ENCODE data around the gene AGR2.

Gene AGR2

DNA sequence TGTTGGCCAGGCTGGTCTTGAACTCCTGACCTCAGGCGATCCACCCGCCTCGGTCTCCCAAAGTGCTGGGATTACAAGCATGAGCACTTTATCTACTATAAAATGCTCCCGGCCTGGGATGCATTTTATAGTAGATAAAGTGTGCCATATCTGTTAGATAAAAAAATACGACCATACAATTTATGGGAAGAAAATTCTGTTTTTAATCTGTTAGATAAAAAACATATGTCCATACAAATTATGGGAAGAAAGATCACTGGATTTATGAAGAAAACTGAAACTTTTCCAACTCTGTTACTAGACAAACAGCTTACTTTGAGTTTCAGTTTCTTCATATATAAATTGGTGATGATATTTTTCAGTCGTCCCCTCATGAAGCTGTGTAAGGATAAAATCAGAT, 46.8 kb downstream of the AGR2 start:
- Histone ChIP-seq H3K4me2 (ENCODE audit: insufficient read depth, low read length) (no peak overlapping the region), H3K27me3 (ENCODE audit: insufficient read depth, low read length, poor library complexity) (no peaks in the 10 kb centered on the region), H3K36me3 (ENCODE audit: insufficient read depth, low read length) (no peaks in the 10 kb centered on the region), H3K79me2 (ENCODE audit: insufficient read depth, low read length) (no peaks in the 10 kb centered on the region), H4K20me1 (ENCODE audit: insufficient read depth, low read length) (no peaks in the 10 kb centered on the region), H3K4me3 (ENCODE audit: low read depth in 1 of 2, low read length in 2 of 2) (no peak overlapping the region), H2AFZ (ENCODE audit: low read depth, low read length) (no peak overlapping the region), H3K4me1 (ENCODE audit: insufficient read depth, low read length) (no peaks in the 10 kb centered on the region), H3K9me3 (ENCODE audit: insufficient read depth, low read length, severe bottlenecking) (no peaks in the 10 kb centered on the region), H3K9ac (ENCODE audit: low read depth, low read length) (no peak overlapping the region), H3K27ac (ENCODE audit: low read length) (no peak overlapping the region)
- no peak for ATAC-seq (ENCODE audit: insufficient read depth, low read depth)
- DNase-seq = no peak
- no peak for TF ChIP-seq EZH2 (IDR thresholded peaks at IDR 0.05; ENCODE audit: borderline replicate concordance, low read depth, low read length, severe bottlenecking)
- TF ChIP-seq, protein P1, sequence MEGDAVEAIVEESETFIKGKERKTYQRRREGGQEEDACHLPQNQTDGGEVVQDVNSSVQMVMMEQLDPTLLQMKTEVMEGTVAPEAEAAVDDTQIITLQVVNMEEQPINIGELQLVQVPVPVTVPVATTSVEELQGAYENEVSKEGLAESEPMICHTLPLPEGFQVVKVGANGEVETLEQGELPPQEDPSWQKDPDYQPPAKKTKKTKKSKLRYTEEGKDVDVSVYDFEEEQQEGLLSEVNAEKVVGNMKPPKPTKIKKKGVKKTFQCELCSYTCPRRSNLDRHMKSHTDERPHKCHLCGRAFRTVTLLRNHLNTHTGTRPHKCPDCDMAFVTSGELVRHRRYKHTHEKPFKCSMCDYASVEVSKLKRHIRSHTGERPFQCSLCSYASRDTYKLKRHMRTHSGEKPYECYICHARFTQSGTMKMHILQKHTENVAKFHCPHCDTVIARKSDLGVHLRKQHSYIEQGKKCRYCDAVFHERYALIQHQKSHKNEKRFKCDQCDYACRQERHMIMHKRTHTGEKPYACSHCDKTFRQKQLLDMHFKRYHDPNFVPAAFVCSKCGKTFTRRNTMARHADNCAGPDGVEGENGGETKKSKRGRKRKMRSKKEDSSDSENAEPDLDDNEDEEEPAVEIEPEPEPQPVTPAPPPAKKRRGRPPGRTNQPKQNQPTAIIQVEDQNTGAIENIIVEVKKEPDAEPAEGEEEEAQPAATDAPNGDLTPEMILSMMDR (IDR thresholded peaks at IDR 0.05; ENCODE audit: borderline replicate concordance, extremely low read depth, low read length, poor library complexity, severe bottlenecking) = no peak

DNA sequence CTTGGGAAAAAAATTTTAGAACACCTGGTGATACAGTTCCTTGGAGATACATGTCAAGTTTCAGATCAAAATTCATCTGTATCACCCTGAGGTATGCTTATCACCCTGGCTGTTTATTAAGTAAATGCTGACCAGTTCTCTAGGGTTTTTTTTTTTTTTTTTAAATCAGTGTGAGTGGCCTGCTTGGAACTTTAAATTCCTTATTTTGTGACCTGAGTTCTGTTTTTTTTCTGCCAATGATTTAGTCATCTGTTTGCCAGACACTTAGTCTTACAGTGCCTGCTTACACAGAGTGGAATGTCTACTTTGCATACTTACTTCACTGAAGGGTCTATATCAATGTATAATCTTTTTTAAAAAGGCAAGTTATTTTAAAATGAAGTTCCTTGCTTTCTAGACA, 49.4 kb downstream of the AGR2 start:
- Histone ChIP-seq H3K27me3 (ENCODE audit: insufficient read depth, low read length, poor library complexity) (no peaks in the 10 kb centered on the region), H3K4me3 (ENCODE audit: low read depth in 1 of 2, low read length in 2 of 2) (no peak overlapping the region), H3K9me3 (ENCODE audit: insufficient read depth, low read length, severe bottlenecking) (no peaks in the 10 kb centered on the region), H3K79me2 (ENCODE audit: insufficient read depth, low read length) (no peaks in the 10 kb centered on the region), H2AFZ (ENCODE audit: low read depth, low read length) (no peak overlapping the region), H3K4me1 (ENCODE audit: insufficient read depth, low read length) (no peaks in the 10 kb centered on the region), H3K4me2 (ENCODE audit: insufficient read depth, low read length) (no peak overlapping the region), H3K36me3 (ENCODE audit: insufficient read depth, low read length) (no peaks in the 10 kb centered on the region), H3K9ac (ENCODE audit: low read depth, low read length) (no peak overlapping the region), H3K27ac (ENCODE audit: low read length) (no peak overlapping the region), H4K20me1 (ENCODE audit: insufficient read depth, low read length) (no peaks in the 10 kb centered on the region)
- TF ChIP-seq EZH2 (IDR thresholded peaks at IDR 0.05; ENCODE audit: borderline replicate concordance, low read depth, low read length, severe bottlenecking) = no peak
- TF ChIP-seq, protein P1 (IDR thresholded peaks at IDR 0.05; ENCODE audit: borderline replicate concordance, extremely low read depth, low read length, poor library complexity, severe bottlenecking) = no peak
- DNase-seq = no peak
- ATAC-seq (ENCODE audit: insufficient read depth, low read depth) = no peak

DNA sequence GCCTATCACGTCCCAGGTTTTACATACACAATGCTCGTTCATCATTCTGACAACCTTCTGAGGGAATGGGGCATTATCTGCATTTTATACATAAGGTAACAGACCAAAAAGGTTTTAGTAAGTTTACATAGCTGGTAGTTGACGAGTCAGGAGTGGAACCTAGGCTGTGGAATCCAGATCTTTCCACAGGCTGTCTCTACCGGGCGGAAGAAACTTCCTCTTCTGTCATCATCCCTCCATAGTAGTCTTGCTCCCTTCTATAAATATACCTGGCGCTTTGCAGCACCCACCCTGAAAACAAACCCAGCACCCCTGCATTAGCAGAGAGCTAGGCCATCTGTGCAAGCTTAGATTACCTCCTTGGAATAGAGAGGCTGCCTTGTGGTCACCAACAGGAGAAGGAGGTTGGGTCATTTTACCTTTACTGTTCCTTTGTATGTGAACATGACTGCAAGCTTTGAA, 49.9 kb downstream of the AGR2 start:
- H3K36me3 ChIP-seq (ENCODE audit: insufficient read depth, low read length) = no peaks in the 10 kb centered on the region
- DNase-seq (no peak), ATAC-seq (ENCODE audit: insufficient read depth, low read depth) (no peak)
- H3K4me2 ChIP-seq (ENCODE audit: insufficient read depth, low read length) = no peak overlapping the region
- H3K9ac ChIP-seq (ENCODE audit: low read depth, low read length) = no peak overlapping the region
- no peak overlapping the region for H3K27ac ChIP-seq (ENCODE audit: low read length)
- H3K79me2 ChIP-seq (ENCODE audit: insufficient read depth, low read length) = no peaks in the 10 kb centered on the region
- H3K4me1 ChIP-seq (ENCODE audit: insufficient read depth, low read length) = no peaks in the 10 kb centered on the region
- no peaks in the 10 kb centered on the region for H4K20me1 ChIP-seq (ENCODE audit: insufficient read depth, low read length)
- no peaks in the 10 kb centered on the region for H3K27me3 ChIP-seq (ENCODE audit: insufficient read depth, low read length, poor library complexity)
- TF ChIP-seq, protein P1 (IDR thresholded peaks at IDR 0.05; ENCODE audit: borderline replicate concordance, extremely low read depth, low read length, poor library complexity, severe bottlenecking) = no peak
- no peak for TF ChIP-seq EZH2 (IDR thresholded peaks at IDR 0.05; ENCODE audit: borderline replicate concordance, low read depth, low read length, severe bottlenecking)
- H3K9me3 ChIP-seq (ENCODE audit: insufficient read depth, low read length, severe bottlenecking) = no peaks in the 10 kb centered on the region
- H3K4me3 ChIP-seq (ENCODE audit: low read depth in 1 of 2, low read length in 2 of 2) = no peak overlapping the region
- no peak overlapping the region for H2AFZ ChIP-seq (ENCODE audit: low read depth, low read length)

Data from DND-41 (cell line).